Colonic mucosa (tissue), 4 donors: ENCODE data around the gene CDC23. TPM values are rescaled to one million over a fixed set of nuclear protein-coding genes. Genes with fewer than 3 reads are reported as not detected.

Experiments used
- DNase-seq: peaks from one replicate; pipeline ENCODE4 v3.0.0-alpha.2; 2020
- H3K27ac ChIP-seq: fragments of 200-600 bp; one replicate; pipeline ENCODE4 v1.8.0; 2021
- H3K27me3 ChIP-seq: fragments of 200-600 bp; one replicate; pipeline ENCODE4 v1.8.0; 2021
- H3K36me3 ChIP-seq: fragments of 200-600 bp; one replicate; pipeline ENCODE4 v1.8.0; 2021
- H3K4me1 ChIP-seq: fragments of 200-600 bp; one replicate; pipeline ENCODE4 v1.8.0; 2021; ENCODE audit warnings: mild to moderate bottlenecking
- H3K4me3 ChIP-seq: fragments of 200-600 bp; one replicate; pipeline ENCODE4 v1.8.0; 2021
- H3K9ac ChIP-seq, 2 donors: one replicate each; pipeline ENCODE4 v1.7.0; 2013; ENCODE audit warnings: control low read depth in 2 of 2, low read depth in 2 of 2, low read length in 2 of 2
- H3K9me3 ChIP-seq: fragments of 200-600 bp; one replicate; pipeline ENCODE4 v1.8.0; 2021
- CTCF ChIP-seq: fragments of 200-600 bp; IDR thresholded peaks from one replicate; pipeline ENCODE4 v1.8.0; 2022; ENCODE audit warnings: antibody characterized with exemption, mild to moderate bottlenecking
- intact Hi-C: fragments of 100-400 bp; cut with DNase I; formaldehyde crosslinking; loops from one replicate; pipeline ENCODE4 v1.14.1; 2022
- total RNA-seq, 2 donors: library from RNA; stranded (reverse); fragmentation: NEBNext Ultra II Directional in 1 of 2; extraction: Animal tissue kit (Norgen Biotek cat#: 25700) in 1 of 2; gene quantifications; one replicate each; pipeline ENCODE4 v1.2.1, GENCODE V29; 2021
- donor health status: healthy.
- donor health status: DM: no; HTN: no; CAD: no.
- donor health status: DM: no; HTN: no; CAD: no.

The CDC23 gene
- total RNA-seq, 2 donors from 2014 or later = 23.5 to 27.3 TPM

- H3K27ac ChIP-seq = no peak overlapping the region
- intact Hi-C loops = no loop called here
- peaks cover 12% of the 10 kb centered on the region for H3K27me3 ChIP-seq
- no peak overlapping the region for H3K9ac ChIP-seq
- no peaks in the 10 kb centered on the region for H3K9me3 ChIP-seq
- no peak for DNase-seq
- H3K4me3 ChIP-seq = no peak overlapping the region
- TF ChIP-seq CTCF = no peak
- no peaks in the 10 kb centered on the region for H3K4me1 ChIP-seq
- no peaks in the 10 kb centered on the region for H3K36me3 ChIP-seq
Observed at GRCh38 chr5:138246334-138246733, 33.2 kb upstream of the CDC23 start.

- H3K27ac ChIP-seq = no peak overlapping the region
- H3K4me1 ChIP-seq = no peaks in the 10 kb centered on the region
- intact Hi-C loops = no loop called here
- no peaks in the 10 kb centered on the region for H3K9me3 ChIP-seq
- no peak for TF ChIP-seq CTCF
- peaks cover 18% of the 10 kb centered on the region for H3K27me3 ChIP-seq
- H3K4me3 ChIP-seq = no peak overlapping the region
- H3K9ac ChIP-seq = no peak overlapping the region
- no peak for DNase-seq
- H3K36me3 ChIP-seq = no peaks in the 10 kb centered on the region
Observed at GRCh38 chr5:138245717-138246116, 32.6 kb upstream of the CDC23 start.

GRCh38 chr5:138243794-138244193, 30.7 kb upstream of the CDC23 start:
- Histone ChIP-seq H3K4me3 (no peak overlapping the region), H3K27me3 (peaks cover 28% of the 10 kb centered on the region), H3K9ac (no peak overlapping the region), H3K9me3 (no peaks in the 10 kb centered on the region), H3K4me1 (no peaks in the 10 kb centered on the region), H3K36me3 (no peaks in the 10 kb centered on the region), H3K27ac (no peak overlapping the region)
- DNase-seq = no peak
- intact Hi-C loops = no loop called here
- TF ChIP-seq CTCF = no peak

GRCh38 chr5:138241688-138242571, 28.8 kb upstream of the CDC23 start:
- intact Hi-C loops = no loop called here
- H3K9me3 ChIP-seq = no peaks in the 10 kb centered on the region
- peaks cover 28% of the 10 kb centered on the region for H3K27me3 ChIP-seq
- H3K4me1 ChIP-seq = no peaks in the 10 kb centered on the region
- H3K36me3 ChIP-seq = no peaks in the 10 kb centered on the region
- DNase-seq = no peak
- TF ChIP-seq CTCF = no peak
- H3K4me3 ChIP-seq = peak overlapping the region; percentile 35
- H3K27ac ChIP-seq = no peak overlapping the region
- H3K9ac ChIP-seq = peak overlapping the region in 1 of 2 donors; percentile 30

- H3K27me3 ChIP-seq = peaks cover 28% of the 10 kb centered on the region
- H3K27ac ChIP-seq = no peak overlapping the region
- H3K9me3 ChIP-seq = no peaks in the 10 kb centered on the region
- TF ChIP-seq CTCF = no peak
- H3K4me3 ChIP-seq = no peak overlapping the region
- no peak overlapping the region for H3K9ac ChIP-seq
- H3K4me1 ChIP-seq = no peaks in the 10 kb centered on the region
- no peaks in the 10 kb centered on the region for H3K36me3 ChIP-seq
- intact Hi-C loops = no loop called here
- DNase-seq = no peak
Observed at GRCh38 chr5:138240650-138241385, 27.7 kb upstream of the CDC23 start.
